IPS-18c (cell line): ENCODE results near the gene C6orf136.

Experiments
- H3K4me3 ChIP-seq: 2 replicates; pipeline ENCODE4 v1.7.0; 2013; ENCODE audit warnings: low read depth, mild to moderate bottlenecking, low read length, moderate library complexity; ENCODE audit not compliant: insufficient read depth
- H3K9me3 ChIP-seq: one replicate; pipeline ENCODE4 v1.6.1; 2013; ENCODE audit warnings: mild to moderate bottlenecking, low read length, moderate library complexity; ENCODE audit not compliant: control insufficient read depth, insufficient read depth

The C6orf136 gene

GRCh38 chr6:30690403-30691207 is 43.7 kb downstream of the C6orf136 start, which contains the start of gene NRM:
NRM (minus strand) TSS chr6:30690984; CDS start chr6:30690974, 10 bp downstream.
- Histone ChIP-seq H3K4me3 (peak within 1 kb of the TSS; percentile 73), H3K9me3 (no peaks in the 10 kb centered on the region)

- peak overlapping the region; percentile 73; the same call in 1 of the 2 replicates for H3K4me3 ChIP-seq
- H3K9me3 ChIP-seq = no peaks in the 10 kb centered on the region
Observed at GRCh38 chr6:30691208-30691847, 44.4 kb downstream of the C6orf136 start.

GRCh38 chr6:30696432-30696831 is 49.5 kb downstream of the C6orf136 start:
- Histone ChIP-seq H3K4me3 (no peak overlapping the region), H3K9me3 (no peaks in the 10 kb centered on the region)

- no peaks in the 10 kb centered on the region for H3K9me3 ChIP-seq
- H3K4me3 ChIP-seq = no peak overlapping the region
Observed at GRCh38 chr6:30700340-30700739, 53.4 kb downstream of the C6orf136 start.
